Measurements from ENCODE around the gene ABCG4.

- TF ChIP-seq CTCF (conservative IDR thresholded peaks at IDR 0.05; ENCODE audit: low read depth in 2 of 2) = no peak
- no peak for TF ChIP-seq POLR2AphosphoS5 (IDR thresholded peaks at IDR 0.05; ENCODE audit: low read depth)
- TF ChIP-seq CREB1 (CRISPR knock-in tag; IDR thresholded peaks at IDR 0.05; ENCODE audit: low read depth) = no peak
- no peak for TF ChIP-seq EZH2phosphoT487 (IDR thresholded peaks at IDR 0.05; ENCODE audit: unreplicated experiment)
- TF ChIP-seq EZH2 (IDR thresholded peaks at IDR 0.05; ENCODE audit: low read depth, unreplicated experiment) = no peak
- no peak for TF ChIP-seq REST (IDR thresholded peaks at IDR 0.05; ENCODE audit: unreplicated experiment)
- TF ChIP-seq JUNB (IDR thresholded peaks at IDR 0.05; ENCODE audit: unreplicated experiment) = no peak
Observed at GRCh38 chr11:119111361-119111925, 37.4 kb upstream of the ABCG4 start.

Measured in GM23338 (cell line).